K562 (cell line): ENCODE data around the gene GFRA4. TPM values are rescaled to one million over a fixed set of nuclear protein-coding genes. Genes with fewer than 3 reads are reported as not detected.

ENCODE experiments used
- ATAC-seq: fragments of 200-7000 bp; cut with Tn5 transposase; 3 replicates; pipeline ENCODE4 v1.9.1; 2020; ENCODE audit warnings: moderate library complexity
- BruUV-seq: library from RNA; stranded (reverse); fragments of 400-500 nt; replicated peaks from 2 replicates; lab custom pipeline; 2021; lab: Mats Ljungman, UMichigan
- CTCF ChIA-PET: fragments of 300-600 bp; formaldehyde crosslinking; extraction: SDS; loops from one replicate; lab custom pipeline; 2021; ENCODE audit warnings: low intra/inter-chr PET ratio; lab: Yijun Ruan, JAX
- POLR2A ChIA-PET: fragments of 300-600, 350-650 bp; sonication (Branson Sonifier 250); formaldehyde crosslinking; extraction: SDS; loops from one replicate; lab custom pipeline; 2021; ENCODE audit warnings: antibody characterized with exemption, inconsistent platforms; lab: Yijun Ruan, JAX
- DNase-seq, 4 experiments: peaks; one replicate each; pipeline versions ENCODE4 v3.0.0 to v3.0.0-alpha.2; 2011 to 2018; ENCODE audit warnings: low spot score in 3 of 4, mixed read lengths in 3 of 4; ENCODE audit errors: extremely low read depth in 1 of 4
- FAIRE-seq: peaks from 2 replicates; lab custom pipeline; 2011; peaks lifted over from hg19 to GRCh38; lab: Jason Lieb, UNC
- H2AFZ ChIP-seq: 2 replicates; pipeline ENCODE4 v1.6.0; 2011; ENCODE audit warnings: low read depth, low read length, control low read depth, inconsistent platforms
- H3K27ac ChIP-seq: fragments of 200-600 bp; 3 replicates; pipeline ENCODE4 v1.8.0; 2011; ENCODE audit warnings: low read depth, mild to moderate bottlenecking, control low read depth, inconsistent platforms, low read length, moderate library complexity, mixed read lengths; ENCODE audit errors: extremely low read depth
- H3K27me3 ChIP-seq, 2 experiments: fragments of 300-600 bp in 1 of 2; 2 replicates in 1 of 2; 3 replicates in 1 of 2; pipeline versions ENCODE4 v1.6.0 to v1.8.0; 2011; ENCODE audit warnings: inconsistent platforms in 2 of 2, low read length in 2 of 2, mild to moderate bottlenecking in 1 of 2, mixed read lengths in 1 of 2, moderate library complexity in 1 of 2; ENCODE audit not compliant: control insufficient read depth in 2 of 2, insufficient read depth in 2 of 2
- H3K36me3 ChIP-seq: fragments of 300-600 bp; 3 replicates; pipeline ENCODE4 v1.8.0; 2011; ENCODE audit warnings: mild to moderate bottlenecking, low read length, inconsistent platforms; ENCODE audit not compliant: control insufficient read depth, insufficient read depth
- H3K4me1 ChIP-seq, 2 experiments: fragments of 200-600 bp in 1 of 2; replicated peaks in 1 of 2; 2 replicates in 1 of 2; 3 replicates in 1 of 2; pipeline versions ENCODE4 v1.5.1 to v1.8.0; 2011; ENCODE audit warnings: inconsistent platforms in 2 of 2, low read length in 2 of 2, mild to moderate bottlenecking in 1 of 2, mixed read lengths in 1 of 2, moderate library complexity in 1 of 2; ENCODE audit not compliant: control insufficient read depth in 2 of 2, insufficient read depth in 2 of 2
- H3K4me2 ChIP-seq: 2 replicates; pipeline ENCODE4 v1.6.1; 2011; ENCODE audit warnings: low read length, control low read depth, inconsistent platforms, mixed read lengths; ENCODE audit not compliant: insufficient read depth
- H3K4me3 ChIP-seq: fragments of 200-600 bp; sonication (generic), shearing (Covaris generic); 2 replicates; pipeline ENCODE4 v1.5.1; 2016; ENCODE audit warnings: control low read depth, inconsistent platforms
- H3K79me2 ChIP-seq: fragments of 200-600 bp; 3 replicates; pipeline ENCODE4 v1.8.0; 2011; ENCODE audit warnings: low read length, inconsistent platforms; ENCODE audit not compliant: control insufficient read depth, insufficient read depth
- H3K9ac ChIP-seq, 2 experiments: 2 replicates each; pipeline versions ENCODE4 v1.6.0 to v1.6.1; 2011; ENCODE audit warnings: low read depth in 2 of 2, low read length in 2 of 2, control low read depth in 1 of 2, inconsistent platforms in 1 of 2, mild to moderate bottlenecking in 1 of 2, mixed read lengths in 1 of 2; ENCODE audit not compliant: insufficient read depth in 1 of 2
- H3K9me1 ChIP-seq: one replicate; pipeline ENCODE4 v1.6.0; 2011; ENCODE audit warnings: inconsistent platforms, mild to moderate bottlenecking, low read length, moderate library complexity; ENCODE audit not compliant: control insufficient read depth, insufficient read depth
- H3K9me3 ChIP-seq: replicated peaks from 2 replicates; pipeline ENCODE4 v1.5.1; 2011; ENCODE audit warnings: low read depth, low read length, inconsistent platforms; ENCODE audit not compliant: control insufficient read depth, insufficient read depth
- H4K20me1 ChIP-seq: replicated peaks from 2 replicates; pipeline ENCODE4 v1.6.1; 2011; ENCODE audit warnings: low read length, inconsistent platforms, mixed read lengths; ENCODE audit not compliant: control insufficient read depth, insufficient read depth
- BACH1 ChIP-seq: fragments of 200-800 bp; sonication (Bioruptor generic); IDR thresholded peaks from 2 replicates; pipeline ENCODE4 v1.6.1; 2016; ENCODE audit warnings: missing genetic modification characterization, missing compliant biosample characterization
- IRF9 ChIP-seq: fragments of 450-650 bp; IDR thresholded peaks from 2 replicates; pipeline ENCODE4 v1.6.1; 2016; ENCODE audit warnings: missing biosample characterization, missing genetic modification characterization
- NCOA1 ChIP-seq: fragments of 450-650 bp; IDR thresholded peaks from 2 replicates; pipeline ENCODE4 v1.6.1; 2016; ENCODE audit warnings: low read depth
- PTRF ChIP-seq: fragments of 450-650 bp; IDR thresholded peaks from 2 replicates; pipeline ENCODE4 v1.6.1; 2016; ENCODE audit warnings: mild to moderate bottlenecking, missing genetic modification characterization, missing compliant biosample characterization
- SRSF9 ChIP-seq: fragments of 200-400 bp; formaldehyde crosslinking; IDR thresholded peaks from 2 replicates; pipeline ENCODE4 v1.6.1; 2017; ENCODE audit warnings: low read depth, low read length, borderline replicate concordance
- TCFL5 ChIP-seq: fragments of 250-450 bp; sonication (Bioruptor Pico); conservative IDR thresholded peaks from 2 replicates; pipeline ENCODE4 v1.6.1; 2021; ENCODE audit warnings: mild to moderate bottlenecking, moderate library complexity, matching md5 sums
- WGBS: fragments of 100-300 bp; shearing (Covaris generic); methylation state at CpG from one replicate; pipeline ENCODE4 v1.1.6; 2016; ENCODE audit warnings: low coverage, mixed read lengths; ENCODE audit not compliant: insufficient coverage; ENCODE audit errors: missing lambda C conversion rate; 5-methylcytosine and 5-hydroxymethylcytosine counted together
- in situ Hi-C: fragments of 300-500 bp; cut with MboI; formaldehyde crosslinking; loops from 4 replicates; pipeline ENCODE4 v1.15.0; 2018; ENCODE audit warnings: inconsistent platforms, mixed read lengths
- intact Hi-C: fragments of 100-400 bp; cut with micrococcal nuclease; formaldehyde crosslinking; loops from 2 replicates; pipeline ENCODE4 v1.14.2; 2022
- polyA plus RNA-seq, 8 experiments: library from polyadenylated mRNA; depleted of rRNA in 4 of 8; stranded (reverse) in 5 of 8; unstranded in 3 of 8; fragments of >200 nt; fragmentation: Nextera tagmentation in 2 of 8; fragmentation: Illumina TruSeq in 1 of 8; extraction: Ambion mirVana in 2 of 8; extraction: Trizol in 1 of 8; gene quantifications; 2 replicates each; pipeline versions ENCODE4 v1.2.1 to v1.2.3, GENCODE V29; 2011 to 2014; ENCODE audit warnings: inconsistent platforms in 1 of 8, missing spikeins in 1 of 8
- total RNA-seq, 7 experiments: library from RNA; depleted of rRNA in 6 of 7; stranded (reverse); fragments of >200 nt in 6 of 7; fragmentation: Illumina TruSeq in 2 of 7; extraction: Trizol in 2 of 7; gene quantifications; 2 replicates each; pipeline versions ENCODE4 v1.2.1 to v1.2.3, GENCODE V29; 2011 to 2021; ENCODE audit warnings: low replicate concordance in 1 of 7
- TF ChIP-seq, protein P1 (sequence below): fragments of 250-450 bp; sonication (Bioruptor Pico); IDR thresholded peaks from 2 replicates; pipeline ENCODE4 v1.8.0; 2021; ENCODE audit warnings: moderate library complexity, mild to moderate bottlenecking, inconsistent platforms

Gene GFRA4
- total and polyA plus RNA-seq, 9 of the 15 experiments (the other 6 are each of a cell fraction or from before 2014, with no cell fraction given), result not detected

GRCh38 chr20:3658019-3658715 is 5.0 kb downstream of the GFRA4 start:
- Histone ChIP-seq H3K4me2 (no peak overlapping the region), H3K36me3 (no peaks in the 10 kb centered on the region), H3K27me3 (peaks cover 0 to 50% of the 10 kb centered on the region in 2 experiments; a peak in 4 of 5 replicates), H3K4me3 (no peak overlapping the region), H3K9me1 (no peaks in the 10 kb centered on the region), H3K79me2 (no peaks in the 10 kb centered on the region), H4K20me1 (no peaks in the 10 kb centered on the region), H2AFZ (no peak overlapping the region)
- intact Hi-C loops (no loop called here), in situ Hi-C loops (no loop called here)
- FAIRE-seq, result no peak
- ATAC-seq, result no peak
- no TSS peak for BruUV-seq
- CTCF ChIA-PET, result no interaction called here
- DNase-seq, result no peak
- TF ChIP-seq IRF9 (tag), result no peak
- TF ChIP-seq PTRF (tag), result no peak
- TF ChIP-seq NCOA1, result no peak
- TF ChIP-seq SRSF9, result no peak
- no peak for TF ChIP-seq TCFL5 (CRISPR knock-in tag)
- TF ChIP-seq, protein P1, sequence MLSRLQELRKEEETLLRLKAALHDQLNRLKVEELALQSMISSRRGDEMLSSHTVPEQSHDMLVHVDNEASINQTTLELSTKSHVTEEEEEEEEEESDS (CRISPR knock-in tag), result no peak
- no peak for TF ChIP-seq BACH1 (tag)
- TF ChIP-seq, all 486 proteins: peak for 0
- H3K9me3 ChIP-seq, result no peaks in the 10 kb centered on the region
- no peak overlapping the region for H3K27ac ChIP-seq
- peaks cover 0 to 3% of the 10 kb centered on the region in 2 experiments; a peak in 2 of 5 replicates for H3K4me1 ChIP-seq
- POLR2A ChIA-PET, result interaction anchor here (0.6 kb wide), 1 partner anchor 424 kb away, joined by 3 read pairs; no protein-coding TSS in a partner anchor
- 0% methylated on average over 3 of the region's 7 CpGs for WGBS
- no peak overlapping the region for H3K9ac ChIP-seq
